H1 (cell line): Measurements from ENCODE around the gene HLF. TPM values are rescaled to one million over a fixed set of nuclear protein-coding genes. Genes with fewer than 3 reads are reported as not detected.

Experiments
- CHD7 ChIP-seq: fragments of 300-600 bp; sonication (generic); IDR thresholded peaks from 2 replicates; pipeline ENCODE4 v1.7.1; 2012; ENCODE audit warnings: low read length, moderate library complexity, mild to moderate bottlenecking, inconsistent platforms; ENCODE audit not compliant: insufficient replicate concordance
- MAFK ChIP-seq: IDR thresholded peaks from 2 replicates; pipeline ENCODE4 v1.6.1; 2012; ENCODE audit warnings: low read depth, mild to moderate bottlenecking, improper control_type of control experiment, low read length
- MAX ChIP-seq: IDR thresholded peaks from 2 replicates; pipeline ENCODE4 v1.6.1; 2012; ENCODE audit warnings: inconsistent platforms
- POLR2AphosphoS5 ChIP-seq: IDR thresholded peaks from 2 replicates; pipeline ENCODE4 v1.6.1; 2011; ENCODE audit warnings: low read depth, low read length
- RAD21 ChIP-seq, 2 experiments: IDR thresholded peaks in 1 of 2; conservative IDR thresholded peaks in 1 of 2; 2 replicates each; pipeline ENCODE4 v1.6.1; 2011; ENCODE audit warnings: low read depth in 2 of 2, low read length in 2 of 2, improper control_type of control experiment in 1 of 2, inconsistent platforms in 1 of 2, mild to moderate bottlenecking in 1 of 2, moderate library complexity in 1 of 2
- RNF2 ChIP-seq: fragments of 200-900, 300-1000 bp; sonication (generic); IDR thresholded peaks from 2 replicates; pipeline ENCODE4 v1.7.1; 2016; ENCODE audit warnings: borderline replicate concordance, low read depth, mild to moderate bottlenecking, antibody characterized with exemption, low read length; ENCODE audit not compliant: poor library complexity, severe bottlenecking; ENCODE audit errors: missing control alignments
- SIN3A ChIP-seq, 2 experiments: IDR thresholded peaks in 1 of 2; conservative IDR thresholded peaks in 1 of 2; 2 replicates each; pipeline ENCODE4 v1.6.1; 2011 to 2012; ENCODE audit warnings: low read length in 2 of 2, improper control_type of control experiment in 1 of 2, low read depth in 1 of 2, mild to moderate bottlenecking in 1 of 2
- TAF1 ChIP-seq: IDR thresholded peaks from 2 replicates; pipeline ENCODE4 v1.6.1; 2011; ENCODE audit warnings: mild to moderate bottlenecking, low read depth, low read length
- polyA plus RNA-seq, 7 experiments: library from polyadenylated mRNA; depleted of rRNA in 3 of 7; stranded (reverse) in 5 of 7; unstranded in 2 of 7; fragments of >200 nt in 5 of 7; fragments of 200-250 nt in 2 of 7; gene quantifications; 1 replicate in 5 of 7; 2 replicates in 1 of 7; 4 replicates in 1 of 7; pipeline versions ENCODE4 v1.2.1 to v1.2.3, GENCODE V29; 2011 to 2013; ENCODE audit warnings: missing spikeins in 2 of 7, mixed read lengths in 2 of 7
- total RNA-seq: library from RNA; stranded (reverse); fragmentation: NEBNext Ultra II Directional; extraction: Animal tissue kit (Norgen Biotek cat#: 25700); gene quantifications from 2 replicates; pipeline ENCODE4 v1.2.1, GENCODE V29; 2021

HLF gene
- total and polyA plus RNA-seq, 2 of the 8 experiments (the other 6 are each of a cell fraction or from before 2014, with no cell fraction given), result 0.39 to 0.60 TPM

- no peak for TF ChIP-seq CHD7
- no peak for TF ChIP-seq SIN3A (conservative IDR thresholded peaks at IDR 0.05 in 1 of 2, IDR thresholded peaks at IDR 0.05 in 1 of 2; ENCODE audit: low read depth in 1 of 2, low read length in 2 of 2)
- no peak for TF ChIP-seq MAX
- TF ChIP-seq POLR2AphosphoS5, result no peak
- no peak for TF ChIP-seq RNF2
- no peak for TF ChIP-seq MAFK
- no peak for TF ChIP-seq TAF1
- no peak for TF ChIP-seq RAD21 (IDR thresholded peaks at IDR 0.05 in 1 of 2, conservative IDR thresholded peaks at IDR 0.05 in 1 of 2; ENCODE audit: low read depth in 2 of 2, low read length in 2 of 2)
Measured at GRCh38 chr17:55284001-55284884, 19.5 kb downstream of the HLF start (continued).
